Left ventricle myocardium inferior (tissue), 1 donor: Measurements from ENCODE around the gene TMEM181. TPM values are rescaled to one million over a fixed set of nuclear protein-coding genes. Genes with fewer than 3 reads are reported as not detected.

Source experiments
- DNase-seq: peaks from one replicate; pipeline ENCODE4 v3.0.0-alpha.2; 2020
- H3K27ac ChIP-seq: fragments of 200-600 bp; replicated peaks from 2 replicates; pipeline ENCODE4 v1.8.0; 2021
- H3K27me3 ChIP-seq: fragments of 200-600 bp; 2 replicates; pipeline ENCODE4 v1.8.0; 2021; ENCODE audit warnings: low read depth
- H3K36me3 ChIP-seq: fragments of 200-600 bp; 2 replicates; pipeline ENCODE4 v1.8.0; 2021
- H3K4me1 ChIP-seq: fragments of 200-600 bp; 2 replicates; pipeline ENCODE4 v1.8.0; 2021
- H3K4me3 ChIP-seq: fragments of 200-600 bp; 2 replicates; pipeline ENCODE4 v1.8.0; 2021; ENCODE audit warnings: mild to moderate bottlenecking, moderate library complexity
- H3K9me3 ChIP-seq: fragments of 200-600 bp; replicated peaks from 2 replicates; pipeline ENCODE4 v1.8.0; 2021
- intact Hi-C: fragments of 100-400 bp; cut with micrococcal nuclease; formaldehyde crosslinking; loops from one replicate; pipeline ENCODE4 v1.11.0; 2022
- total RNA-seq: library from RNA; stranded (reverse); fragmentation: NEBNext Ultra II Directional; extraction: Animal tissue kit (Norgen Biotek cat#: 25700); gene quantifications from one replicate; pipeline ENCODE4 v1.2.1, GENCODE V29; 2021
- TF ChIP-seq, protein P1 (sequence below): fragments of 200-600 bp; IDR thresholded peaks from 2 replicates; pipeline ENCODE4 v1.8.0; 2021; ENCODE audit warnings: antibody characterized with exemption, mild to moderate bottlenecking, borderline replicate concordance
- donor health status: DM: no; HTN: yes; CAD: no; lungs with severe emphysema.

TMEM181 gene
- total RNA-seq, 1 donor from 2014 or later = 8.8 TPM

GRCh38 chr6:158635427-158636073, 75.7 kb downstream of the TMEM181 start:
- DNase-seq = no peak
- intact Hi-C loops = no loop called here
- H3K9me3 ChIP-seq = no peaks in the 10 kb centered on the region
- peaks cover 41% of the 10 kb centered on the region for H3K36me3 ChIP-seq
- TF ChIP-seq, protein P1, sequence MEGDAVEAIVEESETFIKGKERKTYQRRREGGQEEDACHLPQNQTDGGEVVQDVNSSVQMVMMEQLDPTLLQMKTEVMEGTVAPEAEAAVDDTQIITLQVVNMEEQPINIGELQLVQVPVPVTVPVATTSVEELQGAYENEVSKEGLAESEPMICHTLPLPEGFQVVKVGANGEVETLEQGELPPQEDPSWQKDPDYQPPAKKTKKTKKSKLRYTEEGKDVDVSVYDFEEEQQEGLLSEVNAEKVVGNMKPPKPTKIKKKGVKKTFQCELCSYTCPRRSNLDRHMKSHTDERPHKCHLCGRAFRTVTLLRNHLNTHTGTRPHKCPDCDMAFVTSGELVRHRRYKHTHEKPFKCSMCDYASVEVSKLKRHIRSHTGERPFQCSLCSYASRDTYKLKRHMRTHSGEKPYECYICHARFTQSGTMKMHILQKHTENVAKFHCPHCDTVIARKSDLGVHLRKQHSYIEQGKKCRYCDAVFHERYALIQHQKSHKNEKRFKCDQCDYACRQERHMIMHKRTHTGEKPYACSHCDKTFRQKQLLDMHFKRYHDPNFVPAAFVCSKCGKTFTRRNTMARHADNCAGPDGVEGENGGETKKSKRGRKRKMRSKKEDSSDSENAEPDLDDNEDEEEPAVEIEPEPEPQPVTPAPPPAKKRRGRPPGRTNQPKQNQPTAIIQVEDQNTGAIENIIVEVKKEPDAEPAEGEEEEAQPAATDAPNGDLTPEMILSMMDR = no peak
- H3K27me3 ChIP-seq = no peaks in the 10 kb centered on the region
- H3K27ac ChIP-seq = no peak overlapping the region
- peaks cover 46% of the 10 kb centered on the region for H3K4me1 ChIP-seq
- H3K4me3 ChIP-seq = no peak overlapping the region

DNA sequence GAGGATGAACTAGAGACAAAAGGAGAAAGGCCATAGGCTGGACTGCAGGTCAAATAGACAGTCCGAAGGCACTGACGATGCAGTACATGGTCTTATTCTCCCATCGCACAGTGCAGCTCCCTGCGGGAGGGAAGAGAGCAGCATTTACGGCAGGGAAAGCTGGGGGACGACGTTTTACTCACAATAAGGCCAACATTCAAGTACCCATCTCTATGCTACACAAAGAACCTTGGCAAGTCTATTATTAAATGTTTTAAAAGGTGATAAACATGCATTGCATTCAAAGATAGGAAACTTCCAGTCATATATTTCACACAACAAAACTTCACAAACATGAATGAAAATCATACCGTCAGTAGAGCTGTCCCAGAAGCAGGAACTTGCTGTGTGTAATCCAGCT, 76.9 kb downstream of the TMEM181 start:
- intact Hi-C loops = no loop called here
- TF ChIP-seq, protein P1 = no peak
- Histone ChIP-seq H3K4me3 (no peak overlapping the region), H3K36me3 (peaks cover 44% of the 10 kb centered on the region), H3K9me3 (no peaks in the 10 kb centered on the region), H3K27ac (no peak overlapping the region), H3K4me1 (peaks cover 46% of the 10 kb centered on the region), H3K27me3 (no peaks in the 10 kb centered on the region)
- DNase-seq = no peak

DNA sequence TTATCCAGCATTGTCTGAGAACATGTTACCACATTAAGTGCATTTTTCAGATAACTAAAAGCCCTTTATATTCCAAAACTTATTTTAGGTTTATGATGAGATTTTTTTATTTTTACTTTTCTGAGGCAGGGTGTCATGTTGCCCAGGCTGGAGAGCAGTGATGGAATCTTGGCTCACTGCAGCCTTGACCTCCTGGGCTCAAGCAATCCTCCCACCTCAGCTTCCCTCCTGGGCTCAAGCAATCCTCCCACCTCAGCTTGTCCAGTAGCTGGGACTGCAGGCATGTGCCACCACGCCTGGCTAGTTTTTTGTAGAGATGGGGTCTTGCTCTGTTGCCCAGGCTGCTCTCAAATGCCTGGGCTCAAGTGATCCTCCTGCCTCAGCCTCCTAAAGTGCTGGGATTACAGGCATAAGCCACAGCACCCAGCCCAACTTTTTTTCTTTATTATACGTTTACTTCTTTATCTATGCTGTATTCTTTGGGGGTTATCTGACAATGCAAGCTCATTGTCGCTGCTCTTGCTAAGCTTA, 78.5 kb downstream of the TMEM181 start:
- no peaks in the 10 kb centered on the region for H3K27me3 ChIP-seq
- H3K4me3 ChIP-seq = no peak overlapping the region
- peaks cover 53% of the 10 kb centered on the region for H3K4me1 ChIP-seq
- DNase-seq = no peak
- H3K27ac ChIP-seq = peak overlapping the region; percentile 94
- intact Hi-C loops = no loop called here
- H3K9me3 ChIP-seq = no peaks in the 10 kb centered on the region
- TF ChIP-seq, protein P1 = no peak
- peaks cover 44% of the 10 kb centered on the region for H3K36me3 ChIP-seq

DNA sequence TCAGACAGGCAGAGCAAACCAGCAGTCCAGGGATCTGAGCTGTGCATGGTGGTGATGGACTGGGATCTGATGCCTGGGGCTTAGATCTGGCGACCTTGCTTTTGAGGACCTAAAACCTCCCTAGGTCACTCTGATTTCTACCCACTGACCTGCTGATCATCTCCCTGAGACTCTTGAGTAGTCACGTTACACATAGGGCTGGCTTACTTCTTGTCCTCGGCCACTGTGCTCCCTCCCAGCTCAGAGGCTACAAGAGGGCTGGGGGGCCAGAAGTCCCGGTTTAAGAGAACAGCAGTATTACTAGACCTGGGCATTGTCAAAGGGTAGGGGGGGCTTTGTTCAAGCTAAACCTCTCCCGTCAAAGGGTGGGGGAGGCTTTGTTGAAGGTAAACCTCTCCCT, 79.2 kb downstream of the TMEM181 start:
- Histone ChIP-seq H3K4me3 (no peak overlapping the region), H3K36me3 (peaks cover 44% of the 10 kb centered on the region), H3K27me3 (no peaks in the 10 kb centered on the region), H3K9me3 (no peaks in the 10 kb centered on the region), H3K27ac (peak overlapping the region; percentile 94), H3K4me1 (peaks cover 59% of the 10 kb centered on the region)
- intact Hi-C loops = no loop called here
- no peak for DNase-seq
- TF ChIP-seq, protein P1 = no peak

GRCh38 chr6:158640519-158640918, 80.6 kb downstream of the TMEM181 start:
- TF ChIP-seq, protein P1 = no peak
- Histone ChIP-seq H3K27ac (peak overlapping the region; percentile 94), H3K4me3 (no peak overlapping the region), H3K27me3 (no peaks in the 10 kb centered on the region), H3K9me3 (no peaks in the 10 kb centered on the region), H3K4me1 (peaks cover 71% of the 10 kb centered on the region), H3K36me3 (peaks cover 32% of the 10 kb centered on the region)
- intact Hi-C loops = no loop called here
- no peak for DNase-seq
